ENCODE results near the gene NCAPD2.

DNA sequence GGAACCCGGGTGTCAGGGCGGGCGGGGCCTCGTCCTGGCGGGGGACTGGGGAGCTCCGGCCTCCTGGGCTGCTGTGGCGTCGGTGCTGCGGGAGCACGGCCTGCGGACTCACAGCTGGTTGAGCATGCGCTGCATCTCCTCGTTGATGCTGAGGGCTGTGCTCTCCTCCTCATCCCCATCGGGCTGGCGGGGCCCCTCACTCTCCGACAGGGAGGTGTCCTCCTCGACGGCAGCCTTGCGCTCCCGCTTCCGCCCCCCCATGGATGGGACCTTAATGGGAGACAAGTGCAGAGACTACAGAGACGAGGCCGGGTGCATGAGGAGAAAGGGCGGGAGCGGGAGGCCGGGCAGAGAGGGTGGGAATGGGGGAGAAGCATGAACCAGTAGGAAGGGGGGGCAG is 54.7 kb downstream of the NCAPD2 start:
- no peak for TF ChIP-seq SUZ12 (IDR thresholded peaks at IDR 0.05; ENCODE audit: extremely low read depth, insufficient read depth, insufficient read length)
- no peak for TF ChIP-seq ZNF274 (IDR thresholded peaks at IDR 0.05; ENCODE audit: low read depth, low read length)

Data from NT2/D1 (cell line).